Smooth muscle cell (in vitro differentiated cells): Measurements from ENCODE around the gene LRRC4C. TPM values are rescaled to one million over a fixed set of nuclear protein-coding genes. Genes with fewer than 3 reads are reported as not detected.

Experiments
- DNase-seq: peaks from one replicate; lab custom pipeline; 2025; ENCODE audit not compliant: unreplicated experiment; lab: John Stamatoyannopoulos, UW
- H2AFZ ChIP-seq: fragments of 200-600 bp; sonication (generic); 2 replicates; pipeline ENCODE4 v1.6.0; 2016; ENCODE audit warnings: antibody characterized with exemption, low read depth, mild to moderate bottlenecking
- H3F3A ChIP-seq: fragments of 200-600 bp; sonication (generic); 2 replicates; pipeline ENCODE4 v1.6.0; 2017; ENCODE audit warnings: antibody characterized with exemption, low read depth
- H3K27ac ChIP-seq: fragments of 200-600 bp; sonication (generic); 2 replicates; pipeline ENCODE4 v1.5.1; 2016; ENCODE audit warnings: low read depth, mild to moderate bottlenecking
- H3K27me3 ChIP-seq: fragments of 200-600 bp; sonication (generic); 2 replicates; pipeline ENCODE4 v1.6.1; 2016; ENCODE audit warnings: low read depth, mild to moderate bottlenecking
- H3K36me3 ChIP-seq: fragments of 200-600 bp; sonication (generic); 2 replicates; pipeline ENCODE4 v1.5.1; 2016; ENCODE audit warnings: low read depth
- H3K4me1 ChIP-seq: fragments of 200-600 bp; sonication (generic); 2 replicates; pipeline ENCODE4 v1.5.1; 2016; ENCODE audit warnings: low read depth
- H3K4me2 ChIP-seq: fragments of 200-600 bp; sonication (generic); 2 replicates; pipeline ENCODE4 v1.6.0; 2016; ENCODE audit warnings: mild to moderate bottlenecking
- H3K4me3 ChIP-seq: fragments of 200-600 bp; sonication (generic); 2 replicates; pipeline ENCODE4 v1.5.1; 2016; ENCODE audit warnings: mild to moderate bottlenecking
- H3K79me2 ChIP-seq: fragments of 200-600 bp; sonication (generic); 2 replicates; pipeline ENCODE4 v1.6.0; 2016; ENCODE audit warnings: low read depth, mild to moderate bottlenecking
- H3K9ac ChIP-seq: fragments of 200-600 bp; sonication (generic); 2 replicates; pipeline ENCODE4 v1.6.0; 2016; ENCODE audit warnings: low read depth
- H3K9me3 ChIP-seq: fragments of 200-600 bp; sonication (generic); replicated peaks from 2 replicates; pipeline ENCODE4 v1.5.1; 2016; ENCODE audit warnings: low read depth
- H4K20me1 ChIP-seq: fragments of 200-600 bp; sonication (generic); 2 replicates; pipeline ENCODE4 v1.6.0; 2016; ENCODE audit warnings: low read depth
- WGBS: methylation state at CpG from one replicate; pipeline ENCODE4 v1.1.7; 2016; ENCODE audit warnings: low lambda C conversion rate; 5-methylcytosine and 5-hydroxymethylcytosine counted together
- polyA plus RNA-seq: library from polyadenylated mRNA; unstranded; fragments of >200 nt; fragmentation: Nextera tagmentation; extraction: Ambion mirVana; gene quantifications from 2 replicates; pipeline ENCODE4 v1.2.1, GENCODE V29; 2016
- total RNA-seq: library from RNA; depleted of rRNA; stranded (reverse); fragments of >200 nt; gene quantifications from 2 replicates; pipeline ENCODE4 v1.2.3, GENCODE V29; 2014
- TF ChIP-seq, protein P1 (sequence below): fragments of 200-600 bp; sonication (generic); IDR thresholded peaks from 2 replicates; pipeline ENCODE4 v1.5.1; 2017; ENCODE audit warnings: borderline replicate concordance, mild to moderate bottlenecking, antibody characterized with exemption; ENCODE audit not compliant: insufficient read depth, poor library complexity, severe bottlenecking

The LRRC4C gene
- total and polyA plus RNA-seq, 2 experiments from 2014 or later, result 7.3 to 10.1 TPM

DNA sequence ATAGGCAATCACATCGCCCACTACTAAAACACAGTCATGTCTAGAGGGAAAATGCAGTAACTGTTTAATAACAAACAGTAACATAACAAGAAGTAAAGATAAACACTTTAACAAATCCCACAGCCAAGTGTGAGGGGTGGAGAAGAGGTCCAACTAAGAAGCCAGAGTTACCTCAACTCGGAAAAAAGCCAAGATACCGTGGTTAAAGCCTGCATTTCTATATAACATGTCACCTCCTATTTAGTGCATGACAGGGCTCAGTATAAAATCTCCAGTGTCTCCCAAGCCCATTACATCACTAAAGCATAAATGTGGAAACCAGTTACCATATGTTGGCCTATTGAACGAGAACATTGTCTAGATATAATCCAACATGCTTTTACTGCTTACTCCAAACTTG is 281.7 kb downstream of the LRRC4C start:
- no peak overlapping the region for H3K27ac ChIP-seq
- TF ChIP-seq, protein P1, sequence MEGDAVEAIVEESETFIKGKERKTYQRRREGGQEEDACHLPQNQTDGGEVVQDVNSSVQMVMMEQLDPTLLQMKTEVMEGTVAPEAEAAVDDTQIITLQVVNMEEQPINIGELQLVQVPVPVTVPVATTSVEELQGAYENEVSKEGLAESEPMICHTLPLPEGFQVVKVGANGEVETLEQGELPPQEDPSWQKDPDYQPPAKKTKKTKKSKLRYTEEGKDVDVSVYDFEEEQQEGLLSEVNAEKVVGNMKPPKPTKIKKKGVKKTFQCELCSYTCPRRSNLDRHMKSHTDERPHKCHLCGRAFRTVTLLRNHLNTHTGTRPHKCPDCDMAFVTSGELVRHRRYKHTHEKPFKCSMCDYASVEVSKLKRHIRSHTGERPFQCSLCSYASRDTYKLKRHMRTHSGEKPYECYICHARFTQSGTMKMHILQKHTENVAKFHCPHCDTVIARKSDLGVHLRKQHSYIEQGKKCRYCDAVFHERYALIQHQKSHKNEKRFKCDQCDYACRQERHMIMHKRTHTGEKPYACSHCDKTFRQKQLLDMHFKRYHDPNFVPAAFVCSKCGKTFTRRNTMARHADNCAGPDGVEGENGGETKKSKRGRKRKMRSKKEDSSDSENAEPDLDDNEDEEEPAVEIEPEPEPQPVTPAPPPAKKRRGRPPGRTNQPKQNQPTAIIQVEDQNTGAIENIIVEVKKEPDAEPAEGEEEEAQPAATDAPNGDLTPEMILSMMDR, result no peak
- WGBS, result 83% methylated on average over 4 of the region's 4 CpGs

DNA sequence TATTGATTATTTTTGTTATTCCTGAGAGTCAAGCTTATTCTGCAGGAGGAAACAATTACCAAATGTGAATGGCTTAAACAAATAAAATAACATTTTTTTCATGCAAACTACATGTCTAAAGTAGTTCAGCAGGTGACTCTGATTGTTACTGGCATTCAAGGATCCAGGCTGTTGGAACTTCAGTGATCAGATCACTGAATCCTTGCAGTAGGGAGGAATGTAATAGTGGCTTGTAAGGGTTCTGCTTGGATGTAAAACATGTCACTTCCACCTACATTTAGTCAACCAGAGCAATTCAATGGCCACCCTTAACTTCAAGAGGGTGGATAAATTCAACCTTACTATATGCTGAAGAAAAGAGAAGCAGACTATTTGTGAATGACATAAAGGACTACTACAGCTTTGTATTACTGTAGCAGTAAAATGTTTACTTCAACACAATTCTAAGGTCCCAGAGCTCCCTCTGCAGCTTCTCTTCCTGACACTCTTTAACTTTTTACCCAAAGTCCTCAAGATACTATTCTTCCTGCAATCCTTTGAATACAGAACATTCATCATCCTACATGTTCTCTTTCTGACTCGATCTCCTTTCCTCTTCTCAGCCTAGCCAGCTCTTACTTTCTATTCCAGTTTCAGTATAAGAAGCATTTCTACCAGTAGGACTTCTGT is 284.0 kb downstream of the LRRC4C start:
- 79% methylated on average over 1 of the region's 1 CpG for WGBS
- peak overlapping the region; percentile 29 for H2AFZ ChIP-seq
- H4K20me1 ChIP-seq, result no peaks in the 10 kb centered on the region
- DNase-seq, result no peak
- H3K27ac ChIP-seq, result no peak overlapping the region
- H3F3A ChIP-seq, result no peaks in the 10 kb centered on the region
- TF ChIP-seq, protein P1, result no peak
- H3K9me3 ChIP-seq, result no peaks in the 10 kb centered on the region
- no peak overlapping the region for H3K4me2 ChIP-seq
- no peaks in the 10 kb centered on the region for H3K79me2 ChIP-seq
- no peak overlapping the region for H3K9ac ChIP-seq
- H3K4me3 ChIP-seq, result no peak overlapping the region
- H3K27me3 ChIP-seq, result no peaks in the 10 kb centered on the region
- H3K4me1 ChIP-seq, result no peaks in the 10 kb centered on the region
- no peaks in the 10 kb centered on the region for H3K36me3 ChIP-seq

More for the DNA sequence above, 281.7 kb downstream of the LRRC4C start:
- no peak for DNase-seq
- Histone ChIP-seq H4K20me1 (no peaks in the 10 kb centered on the region), H3K9me3 (no peaks in the 10 kb centered on the region), H3K9ac (no peak overlapping the region), H2AFZ (no peak overlapping the region), H3K4me3 (no peak overlapping the region), H3K27me3 (no peaks in the 10 kb centered on the region), H3K4me1 (no peaks in the 10 kb centered on the region), H3K36me3 (no peaks in the 10 kb centered on the region), H3F3A (no peaks in the 10 kb centered on the region), H3K79me2 (no peaks in the 10 kb centered on the region), H3K4me2 (no peak overlapping the region)

DNA sequence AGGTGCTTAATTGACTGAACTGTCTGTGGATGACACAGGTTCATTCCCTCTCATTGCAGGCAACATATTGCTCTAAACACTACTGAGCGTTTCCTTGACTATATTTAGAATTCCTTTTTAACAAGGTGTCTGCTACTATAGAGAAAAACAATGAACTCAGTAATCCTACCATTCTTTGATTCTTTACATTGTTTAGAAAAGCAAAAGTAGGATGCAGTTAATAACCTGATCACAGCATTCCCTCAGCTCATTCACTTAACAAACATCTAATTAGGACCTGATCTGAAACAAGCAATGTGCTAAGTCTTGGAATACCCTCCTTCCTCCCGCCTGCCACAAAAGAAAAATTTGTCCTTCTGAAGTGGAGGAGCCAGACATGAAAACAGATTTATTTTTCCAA is 313.1 kb downstream of the LRRC4C start:
- no peaks in the 10 kb centered on the region for H3K9me3 ChIP-seq
- H4K20me1 ChIP-seq, result no peaks in the 10 kb centered on the region
- no peaks in the 10 kb centered on the region for H3F3A ChIP-seq
- no peaks in the 10 kb centered on the region for H3K36me3 ChIP-seq
- no peak overlapping the region for H2AFZ ChIP-seq
- no peaks in the 10 kb centered on the region for H3K79me2 ChIP-seq
- H3K27me3 ChIP-seq, result no peaks in the 10 kb centered on the region
- TF ChIP-seq, protein P1, result no peak
- H3K4me2 ChIP-seq, result no peak overlapping the region
- no peak for DNase-seq
- H3K9ac ChIP-seq, result no peak overlapping the region
- H3K4me1 ChIP-seq, result no peaks in the 10 kb centered on the region
- no peak overlapping the region for H3K27ac ChIP-seq
- H3K4me3 ChIP-seq, result no peak overlapping the region
- 90% methylated on average over 2 of the region's 2 CpGs for WGBS

DNA sequence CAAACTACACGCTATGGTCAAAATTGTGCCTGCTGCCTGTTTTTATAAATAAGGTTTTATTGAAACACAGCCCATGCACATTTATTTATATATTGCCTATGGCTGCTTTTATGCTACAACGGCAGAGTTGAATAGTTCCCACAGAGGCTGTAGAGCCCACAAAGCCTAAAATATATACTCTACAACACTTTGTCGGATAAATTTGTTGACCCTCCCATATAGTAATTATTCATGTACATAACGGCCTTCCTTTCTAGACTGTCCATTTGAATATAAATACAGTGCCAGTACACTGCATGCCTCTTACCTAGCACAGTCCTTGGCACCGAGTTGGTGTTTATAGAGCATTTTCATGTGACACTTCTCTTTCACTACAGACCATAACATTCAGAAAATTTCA is 314.0 kb downstream of the LRRC4C start:
- Histone ChIP-seq H3K27ac (no peak overlapping the region), H3F3A (no peaks in the 10 kb centered on the region), H3K27me3 (no peaks in the 10 kb centered on the region), H2AFZ (no peak overlapping the region), H3K9me3 (no peaks in the 10 kb centered on the region), H3K4me3 (no peak overlapping the region), H4K20me1 (no peaks in the 10 kb centered on the region), H3K4me1 (no peaks in the 10 kb centered on the region), H3K79me2 (no peaks in the 10 kb centered on the region), H3K4me2 (no peak overlapping the region), H3K36me3 (no peaks in the 10 kb centered on the region), H3K9ac (no peak overlapping the region)
- no peak for DNase-seq
- TF ChIP-seq, protein P1, result no peak
- 91% methylated on average over 5 of the region's 5 CpGs for WGBS
